Neural cell (in vitro differentiated cells): ENCODE data around the gene SIL1. TPM values are rescaled to one million over a fixed set of nuclear protein-coding genes. Genes with fewer than 3 reads are reported as not detected.
"Not testable (repeated sequence)": the region's sequence is repeated elsewhere in the genome, so short reads cannot be mapped to it uniquely, and the experiment has no call there.

Experiments
- H2AFZ ChIP-seq: fragments of 200-600, 300-800 bp; sonication (generic), shearing (Covaris generic); 2 replicates; pipeline ENCODE4 v1.6.0; 2014; ENCODE audit warnings: low read depth, mild to moderate bottlenecking, antibody characterized with exemption, low read length, moderate library complexity
- H3F3A ChIP-seq: fragments of 200-600 bp; shearing (Covaris generic); 2 replicates; pipeline ENCODE4 v1.6.1; 2016; ENCODE audit warnings: mild to moderate bottlenecking, moderate library complexity, mixed read lengths, antibody characterized with exemption, low read length; ENCODE audit not compliant: insufficient read depth, poor library complexity, severe bottlenecking
- H3K27ac ChIP-seq: fragments of 200-600, 300-800 bp; sonication (generic), shearing (Covaris generic); 2 replicates; pipeline ENCODE4 v1.5.1; 2014; ENCODE audit warnings: mild to moderate bottlenecking, low read length, moderate library complexity
- H3K27me3 ChIP-seq: fragments of 300-800, 200-600 bp; sonication (generic), shearing (Covaris generic); 2 replicates; pipeline ENCODE4 v1.6.0; 2014; ENCODE audit warnings: mild to moderate bottlenecking, low read depth, low read length, moderate library complexity; ENCODE audit not compliant: insufficient read depth
- H3K36me3 ChIP-seq: fragments of 300-800, 200-600 bp; sonication (generic), shearing (Covaris generic); 2 replicates; pipeline ENCODE4 v1.5.1; 2014; ENCODE audit warnings: mild to moderate bottlenecking, antibody characterized with exemption, low read length, moderate library complexity; ENCODE audit not compliant: insufficient read depth
- H3K4me2 ChIP-seq: fragments of 300-800, 200-600 bp; sonication (generic), shearing (Covaris generic); 2 replicates; pipeline ENCODE4 v1.6.0; 2014; ENCODE audit warnings: mild to moderate bottlenecking, low read length
- H3K4me3 ChIP-seq: fragments of 300-800, 200-600 bp; sonication (generic), shearing (Covaris generic); 2 replicates; pipeline ENCODE4 v1.5.1; 2014; ENCODE audit warnings: mild to moderate bottlenecking, low read length, moderate library complexity
- H3K79me2 ChIP-seq: fragments of 200-600 bp; shearing (Covaris generic); replicated peaks from 2 replicates; pipeline ENCODE4 v1.6.0; 2014; ENCODE audit warnings: mild to moderate bottlenecking, low read length, moderate library complexity; ENCODE audit not compliant: insufficient read depth
- H3K9ac ChIP-seq: fragments of 300-800, 200-600 bp; sonication (generic), shearing (Covaris generic); 2 replicates; pipeline ENCODE4 v1.6.1; 2016; ENCODE audit warnings: mild to moderate bottlenecking, low read length, mixed read lengths
- H3K9me2 ChIP-seq: fragments of 200-600 bp; shearing (Covaris generic); 2 replicates; pipeline ENCODE4 v1.6.1; 2016; ENCODE audit warnings: mild to moderate bottlenecking, low read length, mixed read lengths; ENCODE audit not compliant: insufficient read depth
- H3K9me3 ChIP-seq: fragments of 200-600, 300-800 bp; sonication (generic), shearing (Covaris generic); 2 replicates; pipeline ENCODE4 v1.6.1; 2016; ENCODE audit warnings: mild to moderate bottlenecking, mixed run types, low read length, moderate library complexity, mixed read lengths
- H4K20me1 ChIP-seq: fragments of 200-600 bp; shearing (Covaris generic); 2 replicates; pipeline ENCODE4 v1.6.1; 2016; ENCODE audit warnings: mild to moderate bottlenecking, mixed run types; ENCODE audit not compliant: insufficient read depth
- EP300 ChIP-seq: fragments of 450-650 bp; conservative IDR thresholded peaks from 2 replicates; pipeline ENCODE4 v1.6.1; 2014; ENCODE audit warnings: antibody characterized with exemption, mild to moderate bottlenecking, moderate library complexity; ENCODE audit not compliant: poor library complexity, severe bottlenecking
- EZH2 ChIP-seq: fragments of 200-600, 300-800 bp; shearing (Covaris generic), sonication (generic); IDR thresholded peaks from 2 replicates; pipeline ENCODE4 v1.6.1; 2014; ENCODE audit warnings: antibody characterized with exemption, low read length, borderline replicate concordance, mild to moderate bottlenecking; ENCODE audit not compliant: insufficient read depth, poor library complexity, severe bottlenecking
- MXI1 ChIP-seq: fragments of 450-650 bp; conservative IDR thresholded peaks from 2 replicates; pipeline ENCODE4 v1.6.1; 2014; ENCODE audit warnings: antibody characterized with exemption, mild to moderate bottlenecking; ENCODE audit not compliant: poor library complexity, severe bottlenecking
- POLR2AphosphoS5 ChIP-seq: IDR thresholded peaks from 2 replicates; pipeline ENCODE4 v1.6.1; 2012
- RAD21 ChIP-seq: fragments of 450-650 bp; conservative IDR thresholded peaks from 2 replicates; pipeline ENCODE4 v1.6.1; 2014; ENCODE audit warnings: antibody characterized with exemption, mild to moderate bottlenecking, moderate library complexity
- SMC3 ChIP-seq: fragments of 450-650 bp; conservative IDR thresholded peaks from 2 replicates; pipeline ENCODE4 v1.6.1; 2014; ENCODE audit warnings: antibody characterized with exemption, mild to moderate bottlenecking, moderate library complexity; ENCODE audit not compliant: poor library complexity
- TAF1 ChIP-seq: IDR thresholded peaks from 2 replicates; pipeline ENCODE4 v1.6.1; 2012; ENCODE audit warnings: low read depth
- polyA plus RNA-seq: library from polyadenylated mRNA; depleted of rRNA; stranded (reverse); fragments of >200 nt; gene quantifications from 2 replicates; pipeline ENCODE4 v1.2.3, GENCODE V29; 2014
- TF ChIP-seq, protein P1 (sequence below): fragments of 450-650 bp; IDR thresholded peaks from 2 replicates; pipeline ENCODE4 v1.5.1; 2014; ENCODE audit warnings: antibody characterized with exemption, mild to moderate bottlenecking, moderate library complexity; ENCODE audit not compliant: poor library complexity, severe bottlenecking
- TF ChIP-seq, protein P2 (sequence below): IDR thresholded peaks from 2 replicates; pipeline ENCODE4 v1.6.1; 2012; ENCODE audit warnings: borderline replicate concordance

Gene SIL1
- polyA plus RNA-seq, 1 donor from 2014 or later: 4.7 TPM

DNA sequence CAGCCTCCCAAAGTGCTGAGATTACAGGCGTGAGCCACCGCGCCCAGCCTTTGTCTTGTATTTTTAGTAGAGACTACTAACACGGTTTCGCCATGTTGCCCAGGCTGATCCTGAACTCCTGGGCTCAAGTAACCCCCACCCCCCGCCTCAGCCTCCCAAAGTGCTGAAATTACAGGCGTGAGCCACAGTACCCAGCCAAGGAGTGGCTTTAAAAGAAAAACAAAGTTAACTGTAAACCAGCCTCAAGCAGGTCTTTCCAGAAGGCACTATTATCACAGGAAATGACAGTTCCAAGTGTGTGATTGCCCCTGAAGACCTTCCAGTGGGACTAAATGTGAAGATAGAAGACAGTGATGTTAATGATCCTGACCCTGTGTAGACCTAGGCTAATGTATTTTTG, 31.1 kb downstream of the SIL1 start:
- no peaks in the 10 kb centered on the region for H3K79me2 ChIP-seq
- no peaks in the 10 kb centered on the region for H3K9me2 ChIP-seq
- no peaks in the 10 kb centered on the region for H3K27me3 ChIP-seq
- H3F3A ChIP-seq: no peaks in the 10 kb centered on the region
- H3K36me3 ChIP-seq: no peaks in the 10 kb centered on the region
- no peak overlapping the region for H3K27ac ChIP-seq
- H3K4me3 ChIP-seq: no peak overlapping the region
- no peak overlapping the region for H3K4me2 ChIP-seq
- H4K20me1 ChIP-seq: no peaks in the 10 kb centered on the region
- H2AFZ ChIP-seq: no peak overlapping the region
- TF ChIP-seq RAD21 (no peak), EP300 (no peak), TAF1 (no peak), EZH2 (no peak), SMC3 (no peak), MXI1 (no peak), POLR2AphosphoS5 (no peak)
- TF ChIP-seq, protein P1, sequence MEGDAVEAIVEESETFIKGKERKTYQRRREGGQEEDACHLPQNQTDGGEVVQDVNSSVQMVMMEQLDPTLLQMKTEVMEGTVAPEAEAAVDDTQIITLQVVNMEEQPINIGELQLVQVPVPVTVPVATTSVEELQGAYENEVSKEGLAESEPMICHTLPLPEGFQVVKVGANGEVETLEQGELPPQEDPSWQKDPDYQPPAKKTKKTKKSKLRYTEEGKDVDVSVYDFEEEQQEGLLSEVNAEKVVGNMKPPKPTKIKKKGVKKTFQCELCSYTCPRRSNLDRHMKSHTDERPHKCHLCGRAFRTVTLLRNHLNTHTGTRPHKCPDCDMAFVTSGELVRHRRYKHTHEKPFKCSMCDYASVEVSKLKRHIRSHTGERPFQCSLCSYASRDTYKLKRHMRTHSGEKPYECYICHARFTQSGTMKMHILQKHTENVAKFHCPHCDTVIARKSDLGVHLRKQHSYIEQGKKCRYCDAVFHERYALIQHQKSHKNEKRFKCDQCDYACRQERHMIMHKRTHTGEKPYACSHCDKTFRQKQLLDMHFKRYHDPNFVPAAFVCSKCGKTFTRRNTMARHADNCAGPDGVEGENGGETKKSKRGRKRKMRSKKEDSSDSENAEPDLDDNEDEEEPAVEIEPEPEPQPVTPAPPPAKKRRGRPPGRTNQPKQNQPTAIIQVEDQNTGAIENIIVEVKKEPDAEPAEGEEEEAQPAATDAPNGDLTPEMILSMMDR: no peak
- TF ChIP-seq, protein P2, sequence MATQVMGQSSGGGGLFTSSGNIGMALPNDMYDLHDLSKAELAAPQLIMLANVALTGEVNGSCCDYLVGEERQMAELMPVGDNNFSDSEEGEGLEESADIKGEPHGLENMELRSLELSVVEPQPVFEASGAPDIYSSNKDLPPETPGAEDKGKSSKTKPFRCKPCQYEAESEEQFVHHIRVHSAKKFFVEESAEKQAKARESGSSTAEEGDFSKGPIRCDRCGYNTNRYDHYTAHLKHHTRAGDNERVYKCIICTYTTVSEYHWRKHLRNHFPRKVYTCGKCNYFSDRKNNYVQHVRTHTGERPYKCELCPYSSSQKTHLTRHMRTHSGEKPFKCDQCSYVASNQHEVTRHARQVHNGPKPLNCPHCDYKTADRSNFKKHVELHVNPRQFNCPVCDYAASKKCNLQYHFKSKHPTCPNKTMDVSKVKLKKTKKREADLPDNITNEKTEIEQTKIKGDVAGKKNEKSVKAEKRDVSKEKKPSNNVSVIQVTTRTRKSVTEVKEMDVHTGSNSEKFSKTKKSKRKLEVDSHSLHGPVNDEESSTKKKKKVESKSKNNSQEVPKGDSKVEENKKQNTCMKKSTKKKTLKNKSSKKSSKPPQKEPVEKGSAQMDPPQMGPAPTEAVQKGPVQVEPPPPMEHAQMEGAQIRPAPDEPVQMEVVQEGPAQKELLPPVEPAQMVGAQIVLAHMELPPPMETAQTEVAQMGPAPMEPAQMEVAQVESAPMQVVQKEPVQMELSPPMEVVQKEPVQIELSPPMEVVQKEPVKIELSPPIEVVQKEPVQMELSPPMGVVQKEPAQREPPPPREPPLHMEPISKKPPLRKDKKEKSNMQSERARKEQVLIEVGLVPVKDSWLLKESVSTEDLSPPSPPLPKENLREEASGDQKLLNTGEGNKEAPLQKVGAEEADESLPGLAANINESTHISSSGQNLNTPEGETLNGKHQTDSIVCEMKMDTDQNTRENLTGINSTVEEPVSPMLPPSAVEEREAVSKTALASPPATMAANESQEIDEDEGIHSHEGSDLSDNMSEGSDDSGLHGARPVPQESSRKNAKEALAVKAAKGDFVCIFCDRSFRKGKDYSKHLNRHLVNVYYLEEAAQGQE: no peak
- peaks cover 1% of the 10 kb centered on the region for H3K9me3 ChIP-seq
- H3K9ac ChIP-seq: no peak overlapping the region

DNA sequence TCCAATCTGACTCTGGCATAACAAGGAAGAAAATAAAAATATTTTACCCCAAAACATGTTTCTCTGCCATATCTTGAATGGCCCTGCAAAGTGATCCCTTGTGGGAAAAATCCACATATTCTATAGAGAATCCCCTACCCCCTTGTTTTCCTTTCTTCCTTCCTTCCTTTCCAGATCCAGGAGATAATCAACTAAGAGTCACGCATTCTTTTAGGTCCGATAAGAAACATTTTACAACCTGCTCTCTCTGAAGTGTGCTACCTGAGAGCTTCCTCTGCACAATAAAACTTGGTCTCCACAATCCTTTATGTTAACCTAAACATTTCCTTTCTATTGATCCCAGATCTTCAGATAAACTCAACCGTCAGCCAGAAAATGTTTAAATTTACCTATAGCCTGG, 33.3 kb downstream of the SIL1 start:
- not testable (repeated sequence) for H3K9ac ChIP-seq, H3F3A ChIP-seq, H2AFZ ChIP-seq, H3K36me3 ChIP-seq, H3K4me3 ChIP-seq, H3K4me2 ChIP-seq, H3K9me2 ChIP-seq, H3K9me3 ChIP-seq, H3K27me3 ChIP-seq, H4K20me1 ChIP-seq, H3K79me2 ChIP-seq, H3K27ac ChIP-seq

DNA sequence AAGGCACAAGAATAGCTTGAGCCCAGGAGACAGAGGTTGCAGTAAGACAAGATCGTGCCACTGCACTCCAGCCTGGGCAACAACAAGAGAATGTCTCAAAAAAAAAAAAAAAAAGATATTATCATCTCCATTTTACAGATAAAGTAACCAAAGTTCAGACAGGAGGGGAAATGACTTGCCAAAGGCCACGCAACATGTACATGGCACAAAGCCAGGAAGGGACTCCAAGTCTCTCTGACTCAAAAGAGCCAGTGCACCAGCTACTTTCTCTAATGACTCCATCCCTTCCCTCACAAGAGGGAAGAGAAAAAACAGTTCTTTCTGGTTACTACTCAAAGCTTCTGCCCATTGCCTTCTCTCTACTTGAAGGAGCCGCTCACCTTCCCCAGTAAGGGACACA, 34.1 kb downstream of the SIL1 start:
- Histone ChIP-seq H3K4me3 (no peak overlapping the region), H3K9ac (no peak overlapping the region), H4K20me1 (no peaks in the 10 kb centered on the region), H3K9me3 (no peaks in the 10 kb centered on the region), H3F3A (no peaks in the 10 kb centered on the region), H3K27me3 (no peaks in the 10 kb centered on the region), H3K36me3 (no peaks in the 10 kb centered on the region), H2AFZ (no peak overlapping the region), H3K27ac (no peak overlapping the region), H3K4me2 (no peak overlapping the region), H3K9me2 (no peaks in the 10 kb centered on the region), H3K79me2 (no peaks in the 10 kb centered on the region)
- no peak for TF ChIP-seq POLR2AphosphoS5
- TF ChIP-seq, protein P2: no peak
- TF ChIP-seq SMC3: no peak
- no peak for TF ChIP-seq EZH2
- TF ChIP-seq EP300: no peak
- TF ChIP-seq MXI1: no peak
- TF ChIP-seq RAD21: no peak
